Transverse colon (tissue), 4 donors: ENCODE results near the gene OSBPL2.

Experiments used
- EP300 ChIP-seq: sonication (generic); formaldehyde crosslinking; IDR thresholded peaks from one replicate; pipeline ENCODE4 v1.6.1; 2017; ENCODE audit warnings: antibody characterized with exemption, low read depth
- POLR2A ChIP-seq: fragments of 450-650 bp; IDR thresholded peaks from one replicate; pipeline ENCODE4 v1.6.1; 2016; ENCODE audit warnings: antibody characterized with exemption, mild to moderate bottlenecking, moderate library complexity
- POLR2AphosphoS5 ChIP-seq, 3 donors: sonication (generic); formaldehyde crosslinking; IDR thresholded peaks; one replicate each; pipeline ENCODE4 v1.6.1; 2016; ENCODE audit warnings: antibody characterized with exemption in 3 of 3
- TF ChIP-seq, protein P1 (sequence below), 5 experiments: fragments of 200-600 bp in 3 of 5; fragments of 450-650 bp in 2 of 5; sonication (generic) in 3 of 5; IDR thresholded peaks; 1 replicate in 2 of 5; 2 replicates in 3 of 5; pipeline ENCODE4 v1.5.1; 2016 to 2017; ENCODE audit warnings: antibody characterized with exemption in 5 of 5, inconsistent platforms in 3 of 5, mild to moderate bottlenecking in 2 of 5, moderate library complexity in 1 of 5

DNA sequence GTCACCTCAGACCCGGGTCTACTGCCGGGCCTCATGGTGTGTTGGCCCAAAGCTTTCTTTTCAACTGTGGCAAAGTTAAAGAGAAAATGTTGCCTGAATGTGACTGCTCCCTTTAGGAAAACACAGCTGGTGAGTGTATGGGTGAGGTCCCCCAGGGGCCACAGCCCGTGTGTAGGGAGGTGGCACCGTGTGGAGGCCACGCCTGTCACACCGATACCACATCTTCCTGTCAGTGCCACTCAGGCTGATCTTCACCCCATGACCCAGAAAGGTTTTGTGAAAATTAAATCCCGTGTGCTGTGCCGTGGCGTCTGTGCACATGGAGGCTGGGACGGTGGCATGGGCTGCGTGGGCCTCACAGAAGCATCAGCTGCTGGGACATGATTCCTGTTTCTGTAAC lies 53.8 kb downstream of the OSBPL2 start:
- TF ChIP-seq, protein P1, sequence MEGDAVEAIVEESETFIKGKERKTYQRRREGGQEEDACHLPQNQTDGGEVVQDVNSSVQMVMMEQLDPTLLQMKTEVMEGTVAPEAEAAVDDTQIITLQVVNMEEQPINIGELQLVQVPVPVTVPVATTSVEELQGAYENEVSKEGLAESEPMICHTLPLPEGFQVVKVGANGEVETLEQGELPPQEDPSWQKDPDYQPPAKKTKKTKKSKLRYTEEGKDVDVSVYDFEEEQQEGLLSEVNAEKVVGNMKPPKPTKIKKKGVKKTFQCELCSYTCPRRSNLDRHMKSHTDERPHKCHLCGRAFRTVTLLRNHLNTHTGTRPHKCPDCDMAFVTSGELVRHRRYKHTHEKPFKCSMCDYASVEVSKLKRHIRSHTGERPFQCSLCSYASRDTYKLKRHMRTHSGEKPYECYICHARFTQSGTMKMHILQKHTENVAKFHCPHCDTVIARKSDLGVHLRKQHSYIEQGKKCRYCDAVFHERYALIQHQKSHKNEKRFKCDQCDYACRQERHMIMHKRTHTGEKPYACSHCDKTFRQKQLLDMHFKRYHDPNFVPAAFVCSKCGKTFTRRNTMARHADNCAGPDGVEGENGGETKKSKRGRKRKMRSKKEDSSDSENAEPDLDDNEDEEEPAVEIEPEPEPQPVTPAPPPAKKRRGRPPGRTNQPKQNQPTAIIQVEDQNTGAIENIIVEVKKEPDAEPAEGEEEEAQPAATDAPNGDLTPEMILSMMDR (IDR thresholded peaks at IDR 0.05), result no peak
- TF ChIP-seq POLR2AphosphoS5 (IDR thresholded peaks at IDR 0.05), result no peak
- no peak for TF ChIP-seq POLR2A
- TF ChIP-seq EP300, result no peak
